ENCODE results near the gene AKR1A1.

Gene AKR1A1

DNA sequence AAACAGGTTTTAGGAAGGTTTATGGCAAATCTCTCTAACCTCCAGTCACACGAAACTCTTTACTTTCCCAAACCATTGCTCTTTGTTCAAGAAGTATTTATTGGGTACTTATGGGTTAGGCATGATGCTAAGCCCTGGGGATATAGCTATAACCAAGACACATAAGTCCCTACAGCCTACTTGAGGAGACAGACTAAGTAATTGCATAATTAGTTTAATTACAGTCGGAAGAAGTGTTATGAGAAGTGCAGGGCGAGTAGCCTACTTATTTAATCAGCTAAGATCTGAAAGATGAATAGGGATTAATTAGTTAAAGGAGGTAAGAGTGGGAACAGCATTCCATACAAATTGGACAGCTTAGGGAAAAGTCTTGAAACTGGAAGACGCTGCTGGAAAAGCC lies 20.0 kb downstream of the AKR1A1 start:
- peaks cover 40% of the 10 kb centered on the region for H3K36me3 ChIP-seq (ENCODE audit: control insufficient read depth, insufficient read depth, low read length, severe bottlenecking)
- DNase-seq (ENCODE audit: low read depth): no peak
- H3K27me3 ChIP-seq (replicated peaks; ENCODE audit: control insufficient read depth, insufficient read depth, low read length): no peaks in the 10 kb centered on the region
- no peaks in the 10 kb centered on the region for H3K9me3 ChIP-seq (ENCODE audit: control insufficient read depth, low read length)
- H3K4me1 ChIP-seq (ENCODE audit: control insufficient read depth, insufficient read depth, low read length): no peaks in the 10 kb centered on the region
- no peak overlapping the region for H3K9ac ChIP-seq (ENCODE audit: low read length)
- no peak overlapping the region for H3K4me3 ChIP-seq (ENCODE audit: low read length)

DNA sequence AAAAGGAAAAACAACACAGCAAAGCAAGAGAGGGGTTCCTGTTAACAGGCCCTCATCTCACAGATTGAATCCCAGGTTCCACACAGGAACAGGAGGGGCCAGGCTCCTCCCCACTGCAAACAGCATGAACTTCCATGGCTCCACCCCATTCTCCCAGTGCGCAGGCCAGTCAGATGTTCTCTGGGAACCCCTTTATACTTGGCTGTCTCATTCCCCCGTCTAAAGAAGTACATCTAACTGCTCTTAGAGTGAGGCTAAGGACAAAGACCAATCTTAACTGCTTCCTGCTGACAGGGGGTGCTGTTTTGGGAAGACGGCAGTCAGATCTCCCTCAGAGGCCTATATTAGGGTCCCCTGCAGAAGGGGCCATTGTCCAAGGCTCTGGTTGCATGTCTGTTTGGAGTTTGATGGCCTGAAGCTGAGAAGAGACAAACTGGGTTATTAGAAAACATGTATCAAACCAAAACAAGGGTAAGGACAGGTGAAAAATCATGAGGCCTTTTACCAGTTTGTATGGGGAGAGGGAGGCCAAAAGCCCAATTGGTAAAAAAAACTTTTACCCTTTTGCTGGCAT lies 22.7 kb downstream of the AKR1A1 start:
- DNase-seq (ENCODE audit: low read depth): no peak
- no peaks in the 10 kb centered on the region for H3K9me3 ChIP-seq (ENCODE audit: control insufficient read depth, low read length)
- H3K4me3 ChIP-seq (ENCODE audit: low read length): no peak overlapping the region
- H3K36me3 ChIP-seq (ENCODE audit: control insufficient read depth, insufficient read depth, low read length, severe bottlenecking): peaks cover 24% of the 10 kb centered on the region
- no peak overlapping the region for H3K9ac ChIP-seq (ENCODE audit: low read length)
- H3K27me3 ChIP-seq (replicated peaks; ENCODE audit: control insufficient read depth, insufficient read depth, low read length): no peaks in the 10 kb centered on the region
- no peaks in the 10 kb centered on the region for H3K4me1 ChIP-seq (ENCODE audit: control insufficient read depth, insufficient read depth, low read length)

DNA sequence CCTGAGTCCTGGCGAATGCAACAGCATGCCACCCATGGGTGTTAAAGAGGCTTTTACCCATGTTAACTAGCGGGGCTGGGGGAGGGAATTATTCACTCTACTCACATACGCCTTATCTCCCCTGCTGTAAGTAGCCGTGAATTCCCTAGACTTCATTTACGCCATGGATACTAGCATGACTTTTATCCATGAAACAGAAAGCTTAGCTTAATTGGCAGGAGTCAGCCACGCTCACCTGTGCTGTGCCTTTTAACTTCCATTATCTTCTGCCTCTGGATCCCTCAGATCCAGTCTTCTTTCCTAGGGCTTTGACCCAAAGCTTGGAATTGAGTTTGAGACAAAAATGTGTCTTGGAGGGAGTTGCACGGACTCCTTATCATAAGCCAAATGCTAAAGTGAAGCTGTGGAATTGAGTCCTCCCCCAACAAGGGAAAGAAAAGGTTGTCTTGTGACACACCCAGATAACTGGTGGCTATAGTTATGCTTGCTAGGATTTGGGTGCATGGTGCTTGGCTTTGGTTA lies 23.5 kb downstream of the AKR1A1 start:
- Histone ChIP-seq H3K27me3 (replicated peaks; ENCODE audit: control insufficient read depth, insufficient read depth, low read length) (no peaks in the 10 kb centered on the region), H3K36me3 (ENCODE audit: control insufficient read depth, insufficient read depth, low read length, severe bottlenecking) (peaks cover 15% of the 10 kb centered on the region), H3K4me1 (ENCODE audit: control insufficient read depth, insufficient read depth, low read length) (no peaks in the 10 kb centered on the region), H3K9ac (ENCODE audit: low read length) (no peak overlapping the region), H3K9me3 (ENCODE audit: control insufficient read depth, low read length) (no peaks in the 10 kb centered on the region), H3K4me3 (ENCODE audit: low read length) (no peak overlapping the region)
- no peak for DNase-seq (ENCODE audit: low read depth)

DNA sequence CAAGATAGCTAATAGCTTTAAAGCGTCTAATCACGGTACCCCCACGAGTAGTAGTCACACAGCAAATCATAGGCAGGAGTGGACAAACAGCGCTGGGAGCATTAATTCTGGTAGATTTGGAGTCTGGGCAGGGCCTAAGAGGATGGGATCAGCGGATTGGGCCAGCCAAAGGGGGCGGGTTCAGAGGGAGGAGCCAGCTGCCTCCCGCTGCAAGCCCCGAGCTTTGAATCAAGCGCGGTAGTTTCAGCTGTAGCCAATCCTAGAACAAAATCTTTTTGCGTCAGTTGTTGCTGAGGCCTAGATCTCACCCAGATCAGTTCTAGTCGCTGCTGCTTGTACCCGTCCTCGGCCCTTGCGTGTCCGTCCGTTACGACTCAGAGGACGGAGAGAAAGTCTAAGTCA lies 32.6 kb downstream of the AKR1A1 start:
- no peaks in the 10 kb centered on the region for H3K9me3 ChIP-seq (ENCODE audit: control insufficient read depth, low read length)
- H3K4me3 ChIP-seq (ENCODE audit: low read length): peak overlapping the region; percentile 95
- no peaks in the 10 kb centered on the region for H3K36me3 ChIP-seq (ENCODE audit: control insufficient read depth, insufficient read depth, low read length, severe bottlenecking)
- H3K9ac ChIP-seq (ENCODE audit: low read length): peak overlapping the region; percentile 87
- DNase-seq (ENCODE audit: low read depth): peak; percentile 99
- H3K27me3 ChIP-seq (replicated peaks; ENCODE audit: control insufficient read depth, insufficient read depth, low read length): no peaks in the 10 kb centered on the region
- H3K4me1 ChIP-seq (ENCODE audit: control insufficient read depth, insufficient read depth, low read length): peaks cover 16% of the 10 kb centered on the region

DNA sequence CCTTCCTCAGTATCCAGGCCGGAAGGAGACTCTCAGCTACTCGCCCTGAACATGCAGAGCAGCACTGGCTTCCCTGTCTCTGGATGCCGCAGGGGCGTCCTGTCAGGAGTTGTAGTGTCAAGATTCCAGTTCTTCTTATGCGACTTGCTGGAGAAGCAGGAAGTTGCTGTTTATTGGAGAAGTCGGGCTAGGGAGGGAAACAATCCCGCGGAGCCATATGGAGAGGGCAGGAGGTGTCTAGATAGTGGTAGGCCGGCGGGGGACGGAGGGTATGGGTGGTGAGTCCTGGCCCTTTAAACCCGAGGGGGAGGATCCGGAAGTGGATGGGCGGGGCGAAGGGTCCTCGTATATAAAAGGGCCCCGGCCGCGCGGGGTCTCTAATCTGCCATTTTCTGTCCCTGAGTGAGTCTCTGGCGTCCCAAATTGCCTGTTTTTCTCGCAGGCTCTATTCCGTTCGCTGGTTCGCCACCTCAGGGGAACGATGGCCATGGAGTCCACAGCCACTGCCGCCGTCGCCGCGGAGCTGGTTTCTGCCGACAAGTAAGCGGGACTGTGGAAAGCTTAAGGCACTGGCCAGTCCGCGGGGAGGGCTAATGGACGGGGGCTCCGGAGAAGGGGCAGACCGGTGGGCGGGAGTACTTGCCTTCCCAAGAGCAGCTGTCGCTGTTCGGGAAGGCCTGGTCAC lies 33.2 kb downstream of the AKR1A1 start, which contains the start of gene NASP:
NASP (plus strand) TSS at position 376 of the 685 bp plus-strand sequence; CDS start at position 482, 106 bp downstream.
- DNase-seq (ENCODE audit: low read depth): peak; percentile 91
- H3K4me3 ChIP-seq (ENCODE audit: low read length): peak within 1 kb of the TSS; percentile 95
- H3K4me1 ChIP-seq (ENCODE audit: control insufficient read depth, insufficient read depth, low read length): peaks cover 16% of the 10 kb centered on the region
- no peaks in the 10 kb centered on the region for H3K9me3 ChIP-seq (ENCODE audit: control insufficient read depth, low read length)
- no peaks in the 10 kb centered on the region for H3K36me3 ChIP-seq (ENCODE audit: control insufficient read depth, insufficient read depth, low read length, severe bottlenecking)
- peak within 1 kb of the TSS; percentile 87 for H3K9ac ChIP-seq (ENCODE audit: low read length)
- H3K27me3 ChIP-seq (replicated peaks; ENCODE audit: control insufficient read depth, insufficient read depth, low read length): no peaks in the 10 kb centered on the region

DNA sequence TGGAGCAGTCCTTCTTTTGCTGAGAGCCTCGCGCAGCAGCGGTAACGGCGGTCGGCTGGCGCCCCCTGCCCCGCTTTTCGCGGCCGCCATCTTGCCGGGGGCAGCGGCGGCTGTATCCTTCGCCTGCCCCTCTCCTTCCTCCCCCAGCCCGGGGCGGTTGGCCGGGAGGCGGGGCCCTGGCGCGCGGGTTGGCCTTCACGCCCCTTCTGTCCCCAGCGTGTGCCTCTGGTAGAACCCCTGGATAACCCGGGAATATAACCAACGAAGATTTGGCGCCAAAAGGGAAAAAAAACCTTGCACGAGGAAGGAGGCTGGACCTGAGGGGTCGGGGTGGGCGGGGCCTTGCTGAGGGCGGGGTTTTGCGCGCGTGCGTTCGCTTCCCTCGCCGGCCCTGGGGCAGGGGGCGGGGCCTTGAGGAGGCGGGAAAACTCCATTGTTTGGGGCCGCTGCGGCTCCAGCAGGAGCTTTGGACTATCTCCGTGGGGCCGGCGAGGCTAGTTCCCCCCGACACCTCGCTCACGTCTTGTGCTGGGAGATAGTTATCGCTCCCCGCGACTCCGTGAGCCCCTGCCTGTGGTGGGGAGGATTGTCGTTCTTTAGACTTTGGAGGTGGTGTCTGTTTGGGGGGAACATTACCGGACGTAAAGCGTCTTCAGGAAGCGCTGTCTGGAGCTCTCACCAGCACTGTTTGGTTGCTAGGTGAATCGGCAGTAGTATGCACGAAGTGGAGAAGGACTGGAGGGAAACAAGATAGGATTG lies 33.9 kb downstream of the AKR1A1 start:
- Histone ChIP-seq H3K9ac (ENCODE audit: low read length) (peak overlapping the region; percentile 87), H3K27me3 (replicated peaks; ENCODE audit: control insufficient read depth, insufficient read depth, low read length) (no peaks in the 10 kb centered on the region), H3K4me3 (ENCODE audit: low read length) (peak overlapping the region; percentile 95), H3K4me1 (ENCODE audit: control insufficient read depth, insufficient read depth, low read length) (peaks cover 16% of the 10 kb centered on the region), H3K9me3 (ENCODE audit: control insufficient read depth, low read length) (no peaks in the 10 kb centered on the region), H3K36me3 (ENCODE audit: control insufficient read depth, insufficient read depth, low read length, severe bottlenecking) (no peaks in the 10 kb centered on the region)
- DNase-seq (ENCODE audit: low read depth): peak; percentile 97

DNA sequence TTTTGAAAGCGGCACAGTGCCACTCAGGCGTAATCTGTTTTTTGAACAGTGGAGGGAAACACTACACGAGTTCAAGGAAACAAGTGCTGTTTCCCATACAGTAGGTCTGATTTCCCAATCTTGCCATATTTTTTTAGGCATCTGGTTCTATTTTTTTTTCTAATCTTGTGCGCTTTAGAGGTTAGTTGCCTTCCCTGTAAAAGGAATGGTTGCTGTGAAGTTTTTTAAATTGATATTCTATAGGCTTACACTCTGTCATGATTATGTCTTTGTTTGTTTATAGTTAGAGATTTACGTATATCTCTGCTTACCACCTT lies 34.4 kb downstream of the AKR1A1 start:
- peak overlapping the region; percentile 95 for H3K4me3 ChIP-seq (ENCODE audit: low read length)
- H3K4me1 ChIP-seq (ENCODE audit: control insufficient read depth, insufficient read depth, low read length): peaks cover 16% of the 10 kb centered on the region
- no peaks in the 10 kb centered on the region for H3K36me3 ChIP-seq (ENCODE audit: control insufficient read depth, insufficient read depth, low read length, severe bottlenecking)
- DNase-seq (ENCODE audit: low read depth): peak; percentile 83
- H3K27me3 ChIP-seq (replicated peaks; ENCODE audit: control insufficient read depth, insufficient read depth, low read length): no peaks in the 10 kb centered on the region
- H3K9ac ChIP-seq (ENCODE audit: low read length): peak overlapping the region; percentile 63
- H3K9me3 ChIP-seq (ENCODE audit: control insufficient read depth, low read length): no peaks in the 10 kb centered on the region

DNA sequence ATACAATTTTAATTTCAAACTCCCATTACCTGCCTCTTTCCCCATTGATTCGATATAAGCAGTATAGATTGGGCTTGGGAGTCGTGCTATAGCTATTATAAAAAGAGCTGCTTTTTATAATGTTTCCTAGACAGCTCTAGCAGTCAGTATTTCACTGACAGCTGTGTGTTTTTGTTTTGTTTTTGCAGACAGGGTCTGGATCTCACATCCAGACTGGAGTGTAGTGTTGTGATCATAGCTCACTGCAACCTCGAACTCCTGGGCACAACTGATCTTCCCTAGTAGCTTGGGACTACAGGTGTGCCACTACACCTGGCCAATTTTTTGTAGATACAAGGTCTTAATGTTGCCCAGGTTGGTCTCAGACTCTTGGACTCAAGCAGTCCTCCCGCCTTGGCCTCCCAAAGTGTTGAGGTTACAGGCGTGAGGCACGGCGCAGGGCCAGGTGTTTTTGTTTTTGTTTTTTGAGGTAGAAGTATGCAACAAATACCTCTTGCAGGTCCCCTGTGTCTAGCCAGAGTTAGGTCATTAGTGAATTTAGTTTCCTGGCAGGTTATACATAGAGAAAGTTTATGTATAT lies 35.0 kb downstream of the AKR1A1 start:
- peak overlapping the region; percentile 95 for H3K4me3 ChIP-seq (ENCODE audit: low read length)
- H3K27me3 ChIP-seq (replicated peaks; ENCODE audit: control insufficient read depth, insufficient read depth, low read length): no peaks in the 10 kb centered on the region
- H3K9me3 ChIP-seq (ENCODE audit: control insufficient read depth, low read length): no peaks in the 10 kb centered on the region
- peak overlapping the region; percentile 63 for H3K9ac ChIP-seq (ENCODE audit: low read length)
- peaks cover 16% of the 10 kb centered on the region for H3K4me1 ChIP-seq (ENCODE audit: control insufficient read depth, insufficient read depth, low read length)
- no peak for DNase-seq (ENCODE audit: low read depth)
- H3K36me3 ChIP-seq (ENCODE audit: control insufficient read depth, insufficient read depth, low read length, severe bottlenecking): no peaks in the 10 kb centered on the region

DNA sequence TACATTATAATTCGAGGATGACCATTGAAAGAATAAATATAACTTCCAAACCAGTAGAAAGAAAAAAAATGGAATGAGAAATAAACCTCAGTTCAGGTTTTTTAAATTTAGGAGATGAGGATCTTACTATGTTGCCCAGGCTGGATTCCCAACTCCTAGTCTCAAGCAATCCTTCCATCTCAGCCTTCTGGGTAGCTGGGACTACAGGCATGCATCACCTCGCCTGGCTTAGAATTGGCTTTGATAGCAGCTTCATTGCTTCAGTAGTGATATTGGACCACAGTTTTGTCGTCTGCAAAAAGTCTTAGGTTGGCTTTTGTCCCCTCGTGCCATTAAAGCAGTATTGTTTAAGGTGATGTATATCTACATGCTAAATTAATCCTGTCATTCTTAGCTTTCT lies 36.1 kb downstream of the AKR1A1 start:
- H3K9me3 ChIP-seq (ENCODE audit: control insufficient read depth, low read length): no peaks in the 10 kb centered on the region
- peak overlapping the region; percentile 75 for H3K4me3 ChIP-seq (ENCODE audit: low read length)
- no peaks in the 10 kb centered on the region for H3K27me3 ChIP-seq (replicated peaks; ENCODE audit: control insufficient read depth, insufficient read depth, low read length)
- DNase-seq (ENCODE audit: low read depth): no peak
- peak overlapping the region; percentile 45 for H3K9ac ChIP-seq (ENCODE audit: low read length)
- H3K4me1 ChIP-seq (ENCODE audit: control insufficient read depth, insufficient read depth, low read length): peaks cover 16% of the 10 kb centered on the region
- no peaks in the 10 kb centered on the region for H3K36me3 ChIP-seq (ENCODE audit: control insufficient read depth, insufficient read depth, low read length, severe bottlenecking)

DNA sequence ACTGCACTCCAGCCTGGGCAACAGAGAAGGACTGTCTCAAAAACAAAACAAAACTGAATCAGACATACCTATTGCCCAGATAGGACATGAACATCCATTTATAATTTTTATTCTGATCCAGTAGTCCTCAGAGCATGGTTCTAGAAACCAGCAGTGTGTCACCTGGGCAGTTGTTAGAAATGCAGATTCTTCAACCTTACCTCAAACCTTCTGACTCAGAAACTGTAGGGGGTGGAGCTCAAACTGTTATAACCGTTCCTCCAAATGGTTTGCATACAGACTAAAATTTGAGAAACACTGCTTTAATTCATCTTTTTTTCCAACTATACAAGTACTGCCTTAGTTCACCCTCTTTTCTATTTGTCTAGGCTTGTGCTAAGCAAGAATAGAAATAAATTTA lies 39.2 kb downstream of the AKR1A1 start:
- H3K27me3 ChIP-seq (replicated peaks; ENCODE audit: control insufficient read depth, insufficient read depth, low read length): no peaks in the 10 kb centered on the region
- H3K36me3 ChIP-seq (ENCODE audit: control insufficient read depth, insufficient read depth, low read length, severe bottlenecking): peaks cover 15% of the 10 kb centered on the region
- no peak overlapping the region for H3K9ac ChIP-seq (ENCODE audit: low read length)
- DNase-seq (ENCODE audit: low read depth): no peak
- peaks cover 16% of the 10 kb centered on the region for H3K4me1 ChIP-seq (ENCODE audit: control insufficient read depth, insufficient read depth, low read length)
- no peaks in the 10 kb centered on the region for H3K9me3 ChIP-seq (ENCODE audit: control insufficient read depth, low read length)
- H3K4me3 ChIP-seq (ENCODE audit: low read length): no peak overlapping the region

DNA sequence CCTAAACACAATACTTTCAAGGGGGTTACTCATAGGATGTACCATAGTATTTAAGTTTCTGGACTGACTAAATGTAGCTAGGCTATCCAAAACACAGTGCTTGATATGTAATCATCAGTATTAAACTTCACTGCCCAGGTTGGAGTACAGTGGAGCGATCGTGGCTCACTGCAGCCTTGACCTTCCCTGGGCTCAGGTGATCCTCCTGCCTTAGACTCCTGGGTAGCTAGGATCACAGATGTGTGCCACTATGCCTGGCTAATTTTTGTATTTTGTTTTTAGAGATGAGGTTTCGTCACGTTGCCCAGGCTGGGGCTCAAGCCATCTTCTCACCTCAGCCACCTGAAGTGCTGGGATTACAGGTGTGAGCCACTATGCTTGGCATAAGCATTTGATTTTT lies 43.8 kb downstream of the AKR1A1 start:
- H3K4me1 ChIP-seq (ENCODE audit: control insufficient read depth, insufficient read depth, low read length): no peaks in the 10 kb centered on the region
- no peaks in the 10 kb centered on the region for H3K27me3 ChIP-seq (replicated peaks; ENCODE audit: control insufficient read depth, insufficient read depth, low read length)
- no peak overlapping the region for H3K4me3 ChIP-seq (ENCODE audit: low read length)
- H3K9me3 ChIP-seq (ENCODE audit: control insufficient read depth, low read length): no peaks in the 10 kb centered on the region
- DNase-seq (ENCODE audit: low read depth): no peak
- no peak overlapping the region for H3K9ac ChIP-seq (ENCODE audit: low read length)
- peaks cover 25% of the 10 kb centered on the region for H3K36me3 ChIP-seq (ENCODE audit: control insufficient read depth, insufficient read depth, low read length, severe bottlenecking)
